ENCODE measurements around the gene TBX19.

DNA sequence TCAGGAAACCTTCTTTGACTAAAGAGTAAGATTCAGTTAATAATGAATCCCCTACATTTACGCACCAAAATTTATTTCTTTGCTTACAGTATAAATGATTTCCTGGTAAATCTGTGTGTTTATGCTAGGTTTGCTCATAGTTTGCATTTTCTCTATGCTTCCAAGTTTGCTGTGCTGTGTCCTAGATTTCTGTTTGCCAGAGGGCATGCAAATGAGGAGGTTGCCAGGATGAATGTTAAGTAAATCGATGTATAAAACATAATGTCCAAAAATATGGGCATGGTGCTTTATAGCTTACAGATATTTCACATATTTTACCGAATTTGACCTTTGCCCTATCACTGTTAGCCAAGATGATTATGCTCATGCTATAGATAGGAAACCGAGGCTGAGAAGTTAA is 63.8 kb downstream of the TBX19 start:
- no peak for TF ChIP-seq CTCF (IDR thresholded peaks at IDR 0.05)
- no peak for TF ChIP-seq POLR2AphosphoS5 (IDR thresholded peaks at IDR 0.05)

Data from gastroesophageal sphincter (tissue), 3 donors.